A549 treated with DMSO at 1 μM for 4 hours (cell line): ENCODE results near the gene TSNAXIP1. TPM values are rescaled to one million over a fixed set of nuclear protein-coding genes. Genes with fewer than 3 reads are reported as not detected.

Experiments
- total RNA-seq: library from RNA; stranded (reverse); fragments of 200-300 nt; extraction: Qiagen RNA extraction; gene quantifications from 5 replicates; pipeline ENCODE4 v1.2.3, GENCODE V29; 2022; ENCODE audit warnings: low read depth

The TSNAXIP1 gene, protein sequence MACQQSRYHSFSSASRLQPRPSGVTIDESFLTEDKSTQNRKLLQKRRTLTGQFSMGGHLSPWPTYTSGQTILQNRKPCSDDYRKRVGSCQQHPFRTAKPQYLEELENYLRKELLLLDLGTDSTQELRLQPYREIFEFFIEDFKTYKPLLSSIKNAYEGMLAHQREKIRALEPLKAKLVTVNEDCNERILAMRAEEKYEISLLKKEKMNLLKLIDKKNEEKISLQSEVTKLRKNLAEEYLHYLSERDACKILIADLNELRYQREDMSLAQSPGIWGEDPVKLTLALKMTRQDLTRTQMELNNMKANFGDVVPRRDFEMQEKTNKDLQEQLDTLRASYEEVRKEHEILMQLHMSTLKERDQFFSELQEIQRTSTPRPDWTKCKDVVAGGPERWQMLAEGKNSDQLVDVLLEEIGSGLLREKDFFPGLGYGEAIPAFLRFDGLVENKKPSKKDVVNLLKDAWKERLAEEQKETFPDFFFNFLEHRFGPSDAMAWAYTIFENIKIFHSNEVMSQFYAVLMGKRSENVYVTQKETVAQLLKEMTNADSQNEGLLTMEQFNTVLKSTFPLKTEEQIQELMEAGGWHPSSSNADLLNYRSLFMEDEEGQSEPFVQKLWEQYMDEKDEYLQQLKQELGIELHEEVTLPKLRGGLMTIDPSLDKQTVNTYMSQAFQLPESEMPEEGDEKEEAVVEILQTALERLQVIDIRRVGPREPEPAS
- total RNA-seq: 0.32 to 0.56 TPM (median 0.47 TPM) in 5 replicates

DNA sequence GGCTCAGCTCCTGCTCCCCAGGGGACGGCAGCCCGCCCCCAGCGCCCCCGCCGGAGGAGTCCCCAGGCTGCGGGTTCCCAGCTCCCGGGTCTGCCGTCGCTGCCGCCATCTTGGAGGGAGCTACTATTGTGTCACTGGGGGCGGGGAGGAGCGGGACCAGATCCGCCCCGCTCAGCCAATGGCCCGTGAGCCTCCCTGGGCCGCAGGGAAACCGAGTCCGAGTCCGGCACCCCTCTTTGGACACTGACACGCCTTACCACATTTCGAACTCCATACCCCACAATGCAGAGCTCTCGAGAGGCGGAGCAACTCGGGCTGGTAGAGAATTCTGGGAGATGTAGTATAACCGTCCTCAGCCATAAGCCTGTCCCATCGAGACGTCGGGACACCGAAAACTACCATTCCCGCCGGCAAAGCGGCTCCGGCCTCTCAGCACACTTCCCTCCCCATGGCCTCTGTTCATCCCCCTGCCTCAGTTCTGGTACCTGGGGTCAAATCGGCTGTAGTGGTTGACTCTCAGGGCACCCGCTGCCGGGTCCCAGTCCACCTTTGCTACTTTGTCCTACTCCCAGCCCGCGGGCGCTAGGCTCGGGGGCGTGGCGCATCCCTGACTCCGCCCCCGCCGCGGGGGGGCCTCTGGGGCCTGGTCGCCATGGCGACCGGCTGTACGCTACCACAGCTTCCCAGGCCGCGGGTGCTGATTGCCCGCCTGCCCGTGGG is at the start of gene TSNAXIP1, which contains the start of gene RANBP10:
Gene TSNAXIP1 (plus strand): TSS at position 462 of the 720 bp plus-strand sequence. CDS start 261 bp downstream, outside the sequence.
Gene RANBP10 (minus strand): TSS at position 133 of the 720 bp plus-strand sequence. CDS start 24 bp downstream, at position 109.

GRCh38 chr16:67841816-67842508 is 35.3 kb downstream of the TSNAXIP1 start, which contains the start of gene THAP11:
Gene THAP11, plus strand, starts transcription at chr16:67842320. Its CDS starts 235 bp downstream, at chr16:67842555.

GRCh38 chr16:67846320-67847063 is 39.8 kb downstream of the TSNAXIP1 start, which contains the start of gene NUTF2:
Gene NUTF2, plus strand, starts transcription at chr16:67846933. Its CDS starts 18,198 bp downstream, at chr16:67865131.

GRCh38 chr16:67847064-67847861 is 40.6 kb downstream of the TSNAXIP1 start, which contains the start of gene CENPT:
Gene CENPT, minus strand, starts transcription at chr16:67847693. Its CDS starts 13,834 bp downstream, at chr16:67833859.

GRCh38 chr16:67872631-67873434 is 66.1 kb downstream of the TSNAXIP1 start, which contains the start of gene EDC4:
Gene EDC4, plus strand, starts transcription at chr16:67873052. Its CDS starts 210 bp downstream, at chr16:67873262.

Other genes with a start within 250 kb of the TSNAXIP1 start
- gene CTCF, start 244.4 kb upstream of the TSNAXIP1 start, total RNA-seq: 35.5 to 40.4 TPM (median 38.4 TPM) in 5 replicates
- gene CARMIL2, start 161.7 kb upstream of the TSNAXIP1 start, total RNA-seq: 0.49 to 1.8 TPM (median 1.2 TPM) in 5 replicates
- gene ACD, start 146.6 kb upstream of the TSNAXIP1 start, total RNA-seq: 24.1 to 37.2 TPM (median 32.7 TPM) in 5 replicates
- gene PARD6A, start 145.9 kb upstream of the TSNAXIP1 start, total RNA-seq: 1.2 to 2.1 TPM (median 1.8 TPM) in 5 replicates
- 8.0 to 11.8 TPM (median 10.9 TPM) in 5 replicates for gene ENKD1, start 140.1 kb upstream of the TSNAXIP1 start, total RNA-seq
- 0.06 to 0.17 TPM in 2 of 5 replicates, not detected in the others for gene C16orf86, start 140.1 kb upstream of the TSNAXIP1 start, total RNA-seq
- 16.1 to 17.8 TPM (median 17.5 TPM) in 5 replicates for gene GFOD2, start 87.6 kb upstream of the TSNAXIP1 start, total RNA-seq
- gene RANBP10, start 329 bp upstream of the TSNAXIP1 start, total RNA-seq: 8.5 to 11.0 TPM (median 9.6 TPM) in 5 replicates
- gene THAP11, start 35.4 kb downstream of the TSNAXIP1 start, total RNA-seq: 25.6 to 42.9 TPM (median 41.3 TPM) in 5 replicates
- 229 to 266 TPM (median 237 TPM) in 5 replicates for gene NUTF2, start 40.0 kb downstream of the TSNAXIP1 start, total RNA-seq
- 27.0 to 30.7 TPM (median 29.1 TPM) in 5 replicates for gene CENPT, start 40.8 kb downstream of the TSNAXIP1 start, total RNA-seq
- gene EDC4, start 66.2 kb downstream of the TSNAXIP1 start, total RNA-seq: 45.9 to 72.1 TPM (median 66.4 TPM) in 5 replicates
- 0.22 to 0.29 TPM in 2 of 5 replicates, not detected in the others for gene NRN1L, start 78.0 kb downstream of the TSNAXIP1 start, total RNA-seq
- gene PSKH1, start 86.4 kb downstream of the TSNAXIP1 start, total RNA-seq: 12.7 to 20.2 TPM (median 14.9 TPM) in 5 replicates
- 1.5 to 2.2 TPM (median 2.0 TPM) in 5 replicates for gene CTRL, start 125.0 kb downstream of the TSNAXIP1 start, total RNA-seq
- gene PSMB10, start 130.0 kb downstream of the TSNAXIP1 start, total RNA-seq: 45.3 to 56.5 TPM (median 47.3 TPM) in 5 replicates
- 6.7 to 11.9 TPM (median 10.9 TPM) in 5 replicates for gene LCAT, start 137.2 kb downstream of the TSNAXIP1 start, total RNA-seq
- 25.2 to 32.7 TPM (median 29.1 TPM) in 5 replicates for gene SLC12A4, start 161.7 kb downstream of the TSNAXIP1 start, total RNA-seq
- gene DPEP3, start 173.6 kb downstream of the TSNAXIP1 start, total RNA-seq: not detected in 5 replicates
- gene DPEP2, start 192.6 kb downstream of the TSNAXIP1 start, total RNA-seq: not detected in 5 replicates
- not detected in 5 replicates for gene DPEP2NB, start 209.0 kb downstream of the TSNAXIP1 start, total RNA-seq
- gene DDX28, start 216.3 kb downstream of the TSNAXIP1 start, total RNA-seq: 19.6 to 20.7 TPM (median 20.1 TPM) in 5 replicates
- 16.1 to 19.0 TPM (median 18.4 TPM) in 5 replicates for gene DUS2, start 216.4 kb downstream of the TSNAXIP1 start, total RNA-seq